OCI-LY3 (cell line): ENCODE measurements around the gene DAB1.

Experiments used
- H2AFZ ChIP-seq: fragments of 200-600, 300-600 bp; shearing (Covaris generic); 2 replicates; pipeline ENCODE4 v1.6.0; 2014; ENCODE audit warnings: antibody characterized with exemption, low read depth, low read length
- H3K27ac ChIP-seq: fragments of 200-600, 300-600 bp; sonication (generic); 2 replicates; pipeline ENCODE4 v1.5.1; 2014; ENCODE audit warnings: mild to moderate bottlenecking, low read length, moderate library complexity, mixed read lengths
- H3K27me3 ChIP-seq: fragments of 200-600, 300-600 bp; sonication (generic); 2 replicates; pipeline ENCODE4 v1.6.1; 2014; ENCODE audit warnings: low read depth, low read length, mixed read lengths
- H3K36me3 ChIP-seq: fragments of 200-600, 300-600 bp; sonication (generic); replicated peaks from 2 replicates; pipeline ENCODE3; 2014; ENCODE audit warnings: low read depth, low read length, mixed read lengths
- H3K4me1 ChIP-seq: fragments of 300-600, 200-600 bp; sonication (generic); 2 replicates; pipeline ENCODE4 v1.6.1; 2014; ENCODE audit warnings: low read length, mixed read lengths
- H3K4me2 ChIP-seq: fragments of 200-600, 300-600 bp; sonication (generic); 2 replicates; pipeline ENCODE4 v1.6.1; 2014; ENCODE audit warnings: low read length, mixed read lengths
- H3K4me3 ChIP-seq: fragments of 300-600, 200-600 bp; sonication (generic); 2 replicates; pipeline ENCODE4 v1.5.1; 2014; ENCODE audit warnings: antibody characterized with exemption, mild to moderate bottlenecking, low read length, moderate library complexity
- H3K79me2 ChIP-seq: fragments of 300-600, 200-600 bp; shearing (Covaris generic); 2 replicates; pipeline ENCODE4 v1.6.1; 2014; ENCODE audit warnings: mild to moderate bottlenecking, low read length, mixed read lengths
- H3K9ac ChIP-seq: fragments of 300-600, 200-600 bp; shearing (Covaris generic); 2 replicates; pipeline ENCODE4 v1.6.0; 2014; ENCODE audit warnings: mild to moderate bottlenecking, low read length, moderate library complexity
- H3K9me3 ChIP-seq: fragments of 200-600, 300-600 bp; shearing (Covaris generic); 2 replicates; pipeline ENCODE4 v1.6.1; 2014; ENCODE audit warnings: low read length, mixed read lengths; ENCODE audit not compliant: insufficient read depth
- H4K20me1 ChIP-seq: fragments of 200-600, 300-600 bp; sonication (generic); 2 replicates; pipeline ENCODE4 v1.6.1; 2016; ENCODE audit warnings: low read length, mixed read lengths; ENCODE audit not compliant: insufficient read depth
- EZH2phosphoT487 ChIP-seq: fragments of 200-600 bp; shearing (Covaris generic); IDR thresholded peaks from 2 replicates; pipeline ENCODE4 v1.6.1; 2018; ENCODE audit warnings: antibody characterized with exemption, mixed run types, low read depth
- TF ChIP-seq, protein P1 (sequence below): fragments of 200-600, 300-600 bp; sonication (generic); IDR thresholded peaks from 2 replicates; pipeline ENCODE4 v1.5.1; 2014; ENCODE audit warnings: antibody characterized with exemption, low read length, low read depth

Gene DAB1

DNA sequence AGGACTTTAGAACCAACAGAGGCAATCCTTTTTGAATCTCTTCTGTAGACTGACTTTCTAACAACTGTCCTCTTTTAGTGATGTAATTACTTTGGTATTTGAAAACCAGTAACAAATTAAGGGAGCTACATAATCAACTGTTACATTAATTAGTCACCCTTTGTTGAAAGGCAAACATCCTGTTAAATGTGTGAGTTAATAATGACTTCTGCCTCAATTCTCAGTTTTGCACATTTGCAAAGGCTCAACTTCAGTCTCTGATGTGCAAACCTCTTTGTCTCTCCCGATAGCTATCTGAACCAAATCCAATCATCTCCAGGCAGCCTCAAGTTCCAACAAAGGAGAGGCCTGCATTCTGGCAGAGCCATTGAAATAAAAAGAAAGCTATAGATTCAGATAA, 322.7 kb downstream of the DAB1 start:
- H3K27ac ChIP-seq: no peak overlapping the region
- no peak overlapping the region for H3K4me2 ChIP-seq
- no peaks in the 10 kb centered on the region for H3K9me3 ChIP-seq
- no peak for TF ChIP-seq EZH2phosphoT487
- TF ChIP-seq, protein P1, sequence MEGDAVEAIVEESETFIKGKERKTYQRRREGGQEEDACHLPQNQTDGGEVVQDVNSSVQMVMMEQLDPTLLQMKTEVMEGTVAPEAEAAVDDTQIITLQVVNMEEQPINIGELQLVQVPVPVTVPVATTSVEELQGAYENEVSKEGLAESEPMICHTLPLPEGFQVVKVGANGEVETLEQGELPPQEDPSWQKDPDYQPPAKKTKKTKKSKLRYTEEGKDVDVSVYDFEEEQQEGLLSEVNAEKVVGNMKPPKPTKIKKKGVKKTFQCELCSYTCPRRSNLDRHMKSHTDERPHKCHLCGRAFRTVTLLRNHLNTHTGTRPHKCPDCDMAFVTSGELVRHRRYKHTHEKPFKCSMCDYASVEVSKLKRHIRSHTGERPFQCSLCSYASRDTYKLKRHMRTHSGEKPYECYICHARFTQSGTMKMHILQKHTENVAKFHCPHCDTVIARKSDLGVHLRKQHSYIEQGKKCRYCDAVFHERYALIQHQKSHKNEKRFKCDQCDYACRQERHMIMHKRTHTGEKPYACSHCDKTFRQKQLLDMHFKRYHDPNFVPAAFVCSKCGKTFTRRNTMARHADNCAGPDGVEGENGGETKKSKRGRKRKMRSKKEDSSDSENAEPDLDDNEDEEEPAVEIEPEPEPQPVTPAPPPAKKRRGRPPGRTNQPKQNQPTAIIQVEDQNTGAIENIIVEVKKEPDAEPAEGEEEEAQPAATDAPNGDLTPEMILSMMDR: no peak
- H3K4me3 ChIP-seq: no peak overlapping the region
- no peak overlapping the region for H2AFZ ChIP-seq
- no peak overlapping the region for H3K9ac ChIP-seq
- H4K20me1 ChIP-seq: no peaks in the 10 kb centered on the region
- no peaks in the 10 kb centered on the region for H3K36me3 ChIP-seq
- no peaks in the 10 kb centered on the region for H3K27me3 ChIP-seq
- no peaks in the 10 kb centered on the region for H3K4me1 ChIP-seq
- no peaks in the 10 kb centered on the region for H3K79me2 ChIP-seq

DNA sequence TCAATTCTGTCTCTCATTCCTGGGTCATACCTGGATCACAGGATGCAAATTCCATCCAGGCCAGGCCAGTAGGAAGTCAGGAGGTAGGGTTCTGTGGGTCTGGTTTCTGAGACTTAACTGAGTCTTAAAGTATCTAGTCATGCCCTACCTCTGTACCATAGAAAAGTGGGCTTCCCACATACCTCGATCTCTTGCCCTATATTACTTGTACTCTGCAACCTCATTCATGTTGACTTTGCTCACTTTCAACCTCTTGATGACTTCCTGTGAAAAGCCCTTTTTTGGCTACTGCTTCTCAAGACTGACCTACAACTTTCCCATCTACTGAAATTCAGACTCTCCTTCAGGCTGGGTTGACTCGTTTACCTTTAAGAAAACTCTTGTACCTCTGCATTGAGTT, 329.1 kb downstream of the DAB1 start:
- Histone ChIP-seq H3K4me3 (no peak overlapping the region), H3K27ac (no peak overlapping the region), H3K36me3 (no peaks in the 10 kb centered on the region), H3K9ac (no peak overlapping the region), H4K20me1 (no peaks in the 10 kb centered on the region), H3K79me2 (no peaks in the 10 kb centered on the region), H3K4me2 (no peak overlapping the region), H3K9me3 (no peaks in the 10 kb centered on the region), H2AFZ (no peak overlapping the region), H3K4me1 (no peaks in the 10 kb centered on the region), H3K27me3 (no peaks in the 10 kb centered on the region)
- TF ChIP-seq, protein P1: no peak
- TF ChIP-seq EZH2phosphoT487: no peak

DNA sequence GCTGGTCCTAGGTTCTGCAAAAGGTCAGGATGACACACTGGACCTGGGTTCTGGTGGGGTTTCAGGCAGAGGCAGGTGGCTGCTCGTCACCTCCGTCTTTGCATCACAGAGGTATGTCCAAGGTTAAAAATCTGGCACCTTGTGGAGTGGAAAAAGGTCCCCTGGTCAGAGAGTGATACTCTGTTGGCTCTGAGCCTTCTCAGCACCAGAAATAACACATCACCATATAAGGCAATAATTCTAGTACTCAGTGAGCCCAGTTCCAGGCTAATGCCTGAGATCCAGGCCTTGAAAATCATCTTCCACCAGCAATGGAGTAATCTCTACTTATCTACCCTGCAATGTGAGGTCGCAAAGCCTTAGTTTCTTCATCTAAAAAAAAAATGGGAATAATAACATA, 330.7 kb downstream of the DAB1 start:
- Histone ChIP-seq H4K20me1 (no peaks in the 10 kb centered on the region), H3K27me3 (no peaks in the 10 kb centered on the region), H3K9me3 (no peaks in the 10 kb centered on the region), H3K4me3 (no peak overlapping the region), H3K27ac (no peak overlapping the region), H3K4me1 (no peaks in the 10 kb centered on the region), H2AFZ (no peak overlapping the region), H3K79me2 (no peaks in the 10 kb centered on the region), H3K36me3 (no peaks in the 10 kb centered on the region), H3K4me2 (no peak overlapping the region), H3K9ac (no peak overlapping the region)
- TF ChIP-seq, protein P1: no peak
- no peak for TF ChIP-seq EZH2phosphoT487

DNA sequence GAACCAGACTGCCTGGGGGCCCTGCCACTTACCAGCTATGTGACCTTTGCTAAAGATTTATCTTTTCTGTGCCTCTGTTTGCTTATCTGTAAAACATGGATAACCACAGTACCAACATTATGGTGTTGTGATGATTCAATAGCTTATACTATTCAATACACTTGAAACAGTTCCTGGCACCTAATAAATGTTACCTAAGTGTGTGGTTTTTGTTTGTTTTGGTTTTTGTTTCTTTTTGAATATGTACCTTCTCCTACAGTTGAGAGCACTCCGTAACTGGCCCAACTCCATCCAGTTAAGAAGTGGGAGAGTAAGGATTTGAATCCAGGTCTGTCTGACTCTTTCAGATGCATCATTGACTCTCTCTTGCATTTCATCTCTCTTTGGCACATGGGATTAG, 332.2 kb downstream of the DAB1 start:
- Histone ChIP-seq H3K9me3 (no peaks in the 10 kb centered on the region), H3K27ac (no peak overlapping the region), H3K4me2 (no peak overlapping the region), H3K4me3 (no peak overlapping the region), H3K9ac (no peak overlapping the region), H2AFZ (no peak overlapping the region), H3K27me3 (no peaks in the 10 kb centered on the region), H3K79me2 (no peaks in the 10 kb centered on the region), H3K36me3 (no peaks in the 10 kb centered on the region), H4K20me1 (no peaks in the 10 kb centered on the region), H3K4me1 (no peaks in the 10 kb centered on the region)
- TF ChIP-seq, protein P1: no peak
- TF ChIP-seq EZH2phosphoT487: no peak
